GM19099 (cell line): ENCODE data around the gene NUP205.

ENCODE experiments used
- POLR2A ChIP-seq: IDR thresholded peaks from 3 replicates; pipeline ENCODE4 v1.6.1; 2011; ENCODE audit warnings: low read depth; ENCODE audit not compliant: insufficient read length; ENCODE audit errors: extremely low read depth

Gene NUP205

GRCh38 chr7:135634191-135634878 lies 76.6 kb downstream of the NUP205 start:
- no peak for TF ChIP-seq POLR2A

DNA sequence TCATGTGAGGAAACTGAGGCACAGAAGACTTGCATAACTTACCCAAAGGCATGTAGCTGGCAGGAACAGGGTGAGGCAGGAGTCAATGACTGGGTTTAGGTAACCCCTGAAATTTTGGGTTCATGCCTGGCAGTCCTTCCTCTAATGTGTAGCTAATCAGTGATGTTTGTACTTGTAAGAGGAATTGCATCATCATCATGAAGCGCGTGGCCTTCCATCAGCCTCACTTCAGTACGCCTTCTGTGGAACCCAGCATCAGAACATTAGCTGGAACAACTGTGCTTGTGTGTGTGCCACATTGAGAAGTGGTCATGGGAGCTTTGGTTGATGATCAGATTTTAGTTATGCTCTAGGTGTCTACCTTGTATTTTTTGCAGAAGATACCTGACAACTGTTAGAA lies 86.4 kb downstream of the NUP205 start:
- TF ChIP-seq POLR2A = no peak

GRCh38 chr7:135644729-135645128 lies 87.0 kb downstream of the NUP205 start:
- TF ChIP-seq POLR2A = no peak

- TF ChIP-seq POLR2A = no peak
These were observed 87.7 kb downstream of the NUP205 start for GRCh38 chr7:135645296-135645904.

- no peak for TF ChIP-seq POLR2A
These were observed 90.0 kb downstream of the NUP205 start for GRCh38 chr7:135647755-135648154.

- no peak for TF ChIP-seq POLR2A
These were observed 90.5 kb downstream of the NUP205 start for GRCh38 chr7:135648235-135648634.

DNA sequence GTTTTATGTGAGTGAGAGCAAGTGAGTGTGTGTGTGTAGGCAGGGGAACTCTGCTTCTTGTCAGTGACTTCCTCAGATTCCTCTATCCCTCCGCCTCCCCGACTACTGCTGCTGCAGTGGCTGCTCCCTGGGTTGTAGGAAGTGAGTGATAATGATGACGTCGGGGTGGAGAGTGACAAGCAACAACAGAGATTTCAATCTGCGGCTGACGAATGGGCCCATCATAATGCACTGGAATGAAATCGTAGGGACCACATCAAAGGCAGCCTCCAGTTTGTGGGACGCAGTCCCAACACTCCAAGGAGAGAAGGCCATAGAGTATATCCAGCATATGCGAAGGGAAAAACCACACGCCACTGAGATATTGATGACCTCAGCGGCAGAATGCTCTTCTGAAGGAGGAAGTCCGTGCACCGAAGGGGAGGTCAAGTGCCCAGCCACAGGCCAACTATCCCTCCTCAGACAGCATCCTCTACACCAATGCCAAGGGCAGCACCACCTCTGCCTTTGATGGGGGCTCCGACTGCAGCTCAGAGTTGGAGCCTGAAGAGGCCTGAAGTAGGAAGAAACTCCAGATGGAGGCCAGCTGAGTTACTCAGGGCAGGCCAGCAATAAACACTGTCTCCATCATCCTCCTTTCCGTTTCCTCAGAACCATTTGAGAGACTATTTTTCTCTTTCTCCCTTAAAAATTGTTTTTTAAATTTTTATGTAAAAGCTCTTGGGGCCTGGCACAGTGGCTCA lies 93.3 kb downstream of the NUP205 start:
- no peak for TF ChIP-seq POLR2A

DNA sequence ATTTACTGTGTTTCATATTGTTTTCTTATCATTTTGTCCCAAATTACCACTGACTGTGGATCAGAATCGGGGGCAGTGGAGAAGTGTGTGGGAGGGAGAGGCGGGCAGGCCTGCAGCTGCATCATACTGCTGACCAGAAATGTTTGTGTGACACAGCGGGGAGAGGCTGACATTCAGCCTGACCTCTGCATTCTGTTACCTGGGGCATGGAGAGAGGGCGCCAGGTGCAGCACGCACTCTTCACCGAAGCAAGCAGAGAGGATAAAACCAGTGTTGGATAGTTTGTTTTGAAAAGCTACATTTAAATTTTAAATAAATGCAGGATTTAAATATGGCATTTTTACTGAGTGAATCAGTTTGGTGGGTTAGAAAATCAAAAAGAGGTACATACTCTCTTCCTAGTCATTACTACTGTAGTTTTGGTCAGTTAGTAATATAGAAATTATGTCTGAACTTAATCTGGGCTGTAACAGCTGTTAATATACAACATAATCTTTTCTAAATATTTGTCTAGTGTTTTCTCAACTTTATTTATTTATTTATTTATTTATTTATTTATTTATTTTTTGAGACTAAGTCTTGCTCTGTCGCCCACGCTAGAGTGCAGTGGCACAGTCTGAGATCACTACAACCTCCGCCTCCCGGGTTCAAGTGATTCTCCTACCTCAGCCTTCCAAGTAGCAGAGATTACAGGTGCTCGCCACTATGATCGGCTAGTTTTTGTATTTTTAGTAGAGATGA lies 95.8 kb downstream of the NUP205 start:
- TF ChIP-seq POLR2A = no peak

DNA sequence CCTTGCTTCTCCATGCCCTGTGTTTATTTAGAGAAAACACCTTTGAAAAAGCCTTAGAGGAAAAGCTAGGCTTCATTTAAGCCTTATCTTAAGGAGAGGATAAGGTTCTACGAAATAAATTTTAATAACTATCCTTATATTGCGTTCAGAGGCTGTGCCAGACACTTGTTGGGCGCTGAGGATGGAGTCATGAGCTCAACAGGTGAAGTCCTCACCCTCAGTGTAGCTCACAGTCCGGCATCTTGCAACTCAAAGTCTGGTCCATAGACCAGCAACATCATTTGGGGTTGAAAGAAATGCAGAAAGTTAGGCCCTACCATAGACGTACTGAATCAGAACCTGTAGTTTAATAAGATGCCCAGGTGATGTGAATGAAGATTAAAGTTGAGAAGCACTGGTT lies 100.8 kb downstream of the NUP205 start:
- no peak for TF ChIP-seq POLR2A

DNA sequence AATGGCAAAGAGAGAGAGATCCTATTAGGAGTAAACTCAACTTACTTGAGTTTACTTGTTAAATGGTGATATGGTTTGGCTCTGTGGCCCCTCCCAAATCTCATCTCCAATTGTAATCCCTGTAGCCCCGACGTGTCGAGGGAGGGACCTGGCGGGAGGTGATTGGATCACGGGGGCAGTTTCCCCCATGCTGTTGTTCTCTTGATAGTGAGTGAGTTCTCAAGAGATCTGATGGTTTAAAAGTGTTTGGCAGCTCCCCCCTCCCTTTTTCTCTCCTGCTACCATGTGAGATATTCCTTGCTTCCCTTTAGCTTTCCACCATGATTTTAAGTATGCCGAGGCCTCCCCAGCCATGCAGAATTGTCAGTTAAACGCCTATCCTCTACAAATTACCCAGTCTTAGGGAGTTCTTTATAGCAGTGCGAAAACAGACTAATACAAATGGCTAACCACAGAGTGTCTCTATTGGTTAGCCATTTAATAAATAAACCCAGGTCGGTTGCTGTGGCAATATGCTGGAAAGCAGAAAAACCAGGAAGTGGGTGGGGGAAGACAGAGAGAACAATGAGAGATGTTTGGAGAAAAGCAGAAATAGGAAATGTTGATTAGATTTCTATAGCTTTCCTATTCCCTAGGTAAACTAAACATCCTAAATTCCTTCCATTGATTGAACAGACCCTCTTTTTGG lies 101.6 kb downstream of the NUP205 start:
- TF ChIP-seq POLR2A = no peak

GRCh38 chr7:135661311-135662122 lies 103.8 kb downstream of the NUP205 start:
- no peak for TF ChIP-seq POLR2A

DNA sequence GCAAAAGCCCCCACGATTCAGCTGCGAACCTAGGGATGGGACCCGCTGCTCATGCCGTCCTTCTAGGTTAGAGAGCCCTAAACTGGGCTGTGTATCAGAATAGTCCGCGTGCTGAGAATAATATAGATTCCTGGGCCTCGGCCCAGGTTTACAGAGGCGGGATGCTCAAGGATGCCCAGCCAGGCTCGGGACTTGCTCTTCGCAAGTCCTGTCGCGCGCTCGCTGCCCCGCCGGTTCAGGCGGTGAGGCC lies 104.3 kb downstream of the NUP205 start:
- no peak for TF ChIP-seq POLR2A

GRCh38 chr7:135662373-135663114 lies 104.8 kb downstream of the NUP205 start, which contains the start of gene STMP1:
Gene STMP1 (plus strand): TSS chr7:135662514.
- peak; percentile 97 for TF ChIP-seq POLR2A
